NCI-H2081 treated with DMSO at 0.1 percent for 48 hours (cell line): Measurements from ENCODE around the gene GARIN3.

ENCODE experiments used
- DNase-seq: peaks from one replicate; lab custom pipeline; 2025; lab: John Stamatoyannopoulos, UW

GARIN3 gene

GRCh38 chr5:157143127-157143971, 22.7 kb downstream of the GARIN3 start:
- peak; percentile 72 for DNase-seq

GRCh38 chr5:157142317-157143126, 23.5 kb downstream of the GARIN3 start, which contains the start of gene MED7:
TSS of gene MED7 (minus strand) at chr5:157142865. CDS start at chr5:157139431, 3,434 bp downstream.
- DNase-seq, result peak; percentile 87

GRCh38 chr5:157137691-157138090, 28.4 kb downstream of the GARIN3 start:
- DNase-seq, result no peak

- DNase-seq, result no peak
These were observed 33.8 kb downstream of the GARIN3 start for GRCh38 chr5:157132281-157132612.

- DNase-seq, result no peak
These were observed 35.1 kb downstream of the GARIN3 start for GRCh38 chr5:157130925-157131324.

GRCh38 chr5:157121709-157122108, 44.4 kb downstream of the GARIN3 start:
- no peak for DNase-seq

- DNase-seq, result no peak
These were observed 46.0 kb downstream of the GARIN3 start for GRCh38 chr5:157120102-157120501.

- DNase-seq, result no peak
These were observed 49.5 kb downstream of the GARIN3 start for GRCh38 chr5:157116483-157116954.

- DNase-seq, result no peak
These were observed 50.6 kb downstream of the GARIN3 start for GRCh38 chr5:157115502-157115901.

GRCh38 chr5:157115012-157115411, 51.1 kb downstream of the GARIN3 start:
- no peak for DNase-seq

GRCh38 chr5:157113002-157113401, 53.1 kb downstream of the GARIN3 start:
- DNase-seq, result no peak
